ENCODE results near the gene PRIMPOL. TPM values are rescaled to one million over a fixed set of nuclear protein-coding genes. Genes with fewer than 3 reads are reported as not detected.
A peak's percentile ranks its signal among the peaks of the same experiment; 100 is the strongest.
"Not testable (repeated sequence)": the region's sequence is repeated elsewhere in the genome, so short reads cannot be mapped to it uniquely, and the experiment has no call there.

The PRIMPOL gene
- total RNA-seq, 1 experiment from 2014 or later: 29.5 TPM

DNA sequence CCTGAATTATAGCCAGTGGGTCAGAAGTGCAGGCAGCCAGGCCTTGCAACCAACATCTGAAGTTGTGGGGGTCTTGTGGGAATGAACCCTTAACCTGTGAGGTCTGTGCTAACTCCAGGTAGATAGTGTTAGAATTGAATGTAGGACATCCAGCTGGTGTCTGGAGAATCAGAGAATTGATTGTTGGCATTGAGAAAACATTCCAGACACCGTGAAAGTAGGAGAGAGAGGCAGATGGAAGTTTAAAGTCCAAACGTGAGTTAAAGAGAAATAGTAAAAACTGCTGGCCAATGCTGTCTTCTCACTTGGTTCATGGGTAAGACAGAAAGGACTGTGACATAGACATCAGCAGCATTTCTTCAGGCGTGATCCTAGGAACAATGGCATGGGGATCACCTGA, 28.0 kb upstream of the PRIMPOL start:
- H3K27me3 ChIP-seq (ENCODE audit: insufficient read depth, low read depth): no peaks in the 10 kb centered on the region
- H3F3A ChIP-seq (ENCODE audit: insufficient read depth, low read depth): no peaks in the 10 kb centered on the region
- H3K9me3 ChIP-seq (ENCODE audit: insufficient read depth, low read depth): no peaks in the 10 kb centered on the region
- POLR2A ChIA-PET (ENCODE audit: unreplicated experiment): no interaction called here
- no peak for DNase-seq
- CTCF ChIA-PET: no interaction called here
- H3K36me3 ChIP-seq (ENCODE audit: low read depth): no peaks in the 10 kb centered on the region
- peaks cover 7% of the 10 kb centered on the region; the same call in 1 of the 2 replicates for H3K4me1 ChIP-seq (replicated peaks; ENCODE audit: insufficient read depth)
- no peak overlapping the region for H2AFZ ChIP-seq
- H3K27ac ChIP-seq: no peak overlapping the region
- no peak overlapping the region for H3K4me2 ChIP-seq
- H3K4me3 ChIP-seq: no peak overlapping the region
- H4K20me1 ChIP-seq (ENCODE audit: insufficient read depth): no peaks in the 10 kb centered on the region
- BruUV-seq (replicated peaks): no TSS peak
- no peaks in the 10 kb centered on the region for H3K79me2 ChIP-seq (ENCODE audit: low read depth)
- no peaks in the 10 kb centered on the region for H3K9me2 ChIP-seq (ENCODE audit: insufficient read depth)
- intact Hi-C loops (cut with micrococcal nuclease; ENCODE audit: unreplicated experiment): no loop called here
- TF ChIP-seq, protein P1, sequence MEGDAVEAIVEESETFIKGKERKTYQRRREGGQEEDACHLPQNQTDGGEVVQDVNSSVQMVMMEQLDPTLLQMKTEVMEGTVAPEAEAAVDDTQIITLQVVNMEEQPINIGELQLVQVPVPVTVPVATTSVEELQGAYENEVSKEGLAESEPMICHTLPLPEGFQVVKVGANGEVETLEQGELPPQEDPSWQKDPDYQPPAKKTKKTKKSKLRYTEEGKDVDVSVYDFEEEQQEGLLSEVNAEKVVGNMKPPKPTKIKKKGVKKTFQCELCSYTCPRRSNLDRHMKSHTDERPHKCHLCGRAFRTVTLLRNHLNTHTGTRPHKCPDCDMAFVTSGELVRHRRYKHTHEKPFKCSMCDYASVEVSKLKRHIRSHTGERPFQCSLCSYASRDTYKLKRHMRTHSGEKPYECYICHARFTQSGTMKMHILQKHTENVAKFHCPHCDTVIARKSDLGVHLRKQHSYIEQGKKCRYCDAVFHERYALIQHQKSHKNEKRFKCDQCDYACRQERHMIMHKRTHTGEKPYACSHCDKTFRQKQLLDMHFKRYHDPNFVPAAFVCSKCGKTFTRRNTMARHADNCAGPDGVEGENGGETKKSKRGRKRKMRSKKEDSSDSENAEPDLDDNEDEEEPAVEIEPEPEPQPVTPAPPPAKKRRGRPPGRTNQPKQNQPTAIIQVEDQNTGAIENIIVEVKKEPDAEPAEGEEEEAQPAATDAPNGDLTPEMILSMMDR (conservative IDR thresholded peaks at IDR 0.05): no peak
- TF ChIP-seq EZH2 (IDR thresholded peaks at IDR 0.05; ENCODE audit: low read depth): no peak

DNA sequence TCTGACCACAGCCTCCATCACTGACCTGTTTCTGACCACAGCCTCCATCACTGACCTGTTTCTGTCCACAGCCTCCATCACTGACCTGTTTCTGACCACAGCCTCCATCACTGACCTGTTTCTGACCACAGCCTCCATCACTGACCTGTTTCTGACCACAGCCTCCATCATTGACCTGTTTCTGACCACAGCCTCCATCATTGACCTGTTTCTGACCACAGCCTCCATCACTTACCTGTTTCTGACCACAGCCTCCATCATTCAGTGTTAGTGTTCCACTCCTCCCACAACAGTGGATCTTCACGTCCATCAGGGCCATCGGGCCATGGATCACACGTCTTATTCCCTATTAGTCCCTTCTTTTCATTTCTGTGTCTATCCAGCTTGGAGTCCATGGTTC, 25.0 kb upstream of the PRIMPOL start:
- H3K27ac ChIP-seq; DNase-seq; BruUV-seq (replicated peaks); H2AFZ ChIP-seq; H3K27me3 ChIP-seq (ENCODE audit: insufficient read depth, low read depth); H3K36me3 ChIP-seq (ENCODE audit: low read depth); H3K9me3 ChIP-seq (ENCODE audit: insufficient read depth, low read depth); H3K4me2 ChIP-seq; H3K4me1 ChIP-seq (replicated peaks; ENCODE audit: insufficient read depth); POLR2A ChIA-PET (ENCODE audit: unreplicated experiment); H3K4me3 ChIP-seq; H3F3A ChIP-seq (ENCODE audit: insufficient read depth, low read depth); H3K9me2 ChIP-seq (ENCODE audit: insufficient read depth); H3K79me2 ChIP-seq (ENCODE audit: low read depth); intact Hi-C loops (cut with micrococcal nuclease; ENCODE audit: unreplicated experiment); H4K20me1 ChIP-seq (ENCODE audit: insufficient read depth); CTCF ChIA-PET: not testable (repeated sequence)

DNA sequence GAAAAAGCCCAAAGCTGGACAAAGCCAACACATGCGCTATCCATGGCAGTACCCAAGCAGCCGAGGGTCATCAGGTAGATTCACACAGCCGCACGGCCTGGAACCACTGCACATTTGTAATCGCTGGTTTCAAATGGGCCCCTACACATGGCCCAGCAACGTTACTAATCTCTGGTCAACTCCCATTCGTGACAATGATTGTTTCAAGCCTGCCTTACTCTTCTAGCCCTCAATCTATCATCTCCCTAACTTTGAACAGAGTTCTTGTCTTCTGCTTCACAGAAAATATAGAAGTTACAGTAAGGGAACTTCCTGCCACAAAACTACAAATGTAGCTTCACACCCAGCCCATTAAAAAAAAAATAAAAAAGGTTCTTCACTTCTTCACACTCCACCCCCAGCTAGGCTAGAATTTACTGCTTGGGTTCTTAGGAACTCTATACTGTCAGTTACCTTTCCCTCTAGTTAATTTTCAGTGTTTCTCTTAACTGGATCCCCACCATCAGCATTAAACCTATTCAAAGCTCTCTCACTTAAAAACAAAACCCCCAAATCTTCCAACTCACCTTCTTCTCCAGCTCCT, 24.5 kb upstream of the PRIMPOL start:
- no TSS peak for BruUV-seq (replicated peaks)
- no peaks in the 10 kb centered on the region for H3K36me3 ChIP-seq (ENCODE audit: low read depth)
- no peaks in the 10 kb centered on the region for H3K79me2 ChIP-seq (ENCODE audit: low read depth)
- POLR2A ChIA-PET (ENCODE audit: unreplicated experiment): no interaction called here
- H3K4me2 ChIP-seq: no peak overlapping the region
- no peak for TF ChIP-seq EZH2 (IDR thresholded peaks at IDR 0.05; ENCODE audit: low read depth)
- TF ChIP-seq, protein P1 (conservative IDR thresholded peaks at IDR 0.05): no peak
- no peak overlapping the region for H2AFZ ChIP-seq
- intact Hi-C loops (cut with micrococcal nuclease; ENCODE audit: unreplicated experiment): no loop called here
- H3K4me1 ChIP-seq (replicated peaks; ENCODE audit: insufficient read depth): peaks cover 9% of the 10 kb centered on the region; the same call in 1 of the 2 replicates
- H3K4me3 ChIP-seq: no peak overlapping the region
- H3F3A ChIP-seq (ENCODE audit: insufficient read depth, low read depth): no peaks in the 10 kb centered on the region
- H3K9me3 ChIP-seq (ENCODE audit: insufficient read depth, low read depth): no peaks in the 10 kb centered on the region
- H4K20me1 ChIP-seq (ENCODE audit: insufficient read depth): no peaks in the 10 kb centered on the region
- no peaks in the 10 kb centered on the region for H3K27me3 ChIP-seq (ENCODE audit: insufficient read depth, low read depth)
- no peak overlapping the region for H3K27ac ChIP-seq
- H3K9me2 ChIP-seq (ENCODE audit: insufficient read depth): no peaks in the 10 kb centered on the region
- CTCF ChIA-PET: no interaction called here
- no peak for DNase-seq

DNA sequence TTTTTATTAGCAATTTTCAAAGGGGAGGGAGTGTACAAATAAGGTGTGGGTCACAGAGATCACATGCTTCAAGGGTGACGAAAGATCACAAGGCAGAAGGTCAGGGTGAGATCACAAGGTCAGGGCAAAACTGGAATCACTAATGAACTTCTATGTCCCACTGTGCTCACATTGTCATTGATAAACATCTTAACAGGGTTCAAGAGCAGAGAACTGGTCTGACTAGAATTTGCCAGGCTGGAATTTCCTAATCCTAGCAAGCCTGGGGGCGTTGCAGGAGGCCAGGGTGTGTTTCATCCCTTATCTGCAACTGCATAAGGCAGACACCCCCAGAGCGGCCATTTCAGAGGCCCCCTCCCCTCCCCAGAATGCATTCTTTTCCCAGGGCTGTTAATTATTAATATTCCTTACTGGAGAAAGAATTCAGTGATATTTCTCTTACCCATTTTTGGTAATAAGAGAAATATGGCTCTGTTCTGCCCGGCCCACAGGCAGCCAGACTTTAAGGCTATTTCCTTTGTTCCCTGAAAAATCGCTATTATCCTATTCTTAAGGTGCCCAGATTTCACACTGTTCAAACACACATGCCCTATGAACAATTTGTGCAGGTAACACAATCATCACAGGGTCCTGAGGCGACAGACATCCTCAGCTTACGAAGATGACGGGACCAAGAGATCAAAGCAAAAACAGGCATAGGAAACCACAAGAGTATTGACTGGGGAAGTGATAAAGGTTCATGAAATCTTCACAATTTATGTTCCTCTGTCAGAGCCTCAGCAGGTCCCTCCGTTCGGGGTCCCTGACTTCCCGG, 23.5 kb upstream of the PRIMPOL start:
- H3K4me2 ChIP-seq; H3F3A ChIP-seq (ENCODE audit: insufficient read depth, low read depth); H3K4me1 ChIP-seq (replicated peaks; ENCODE audit: insufficient read depth); H3K27ac ChIP-seq; H3K9me2 ChIP-seq (ENCODE audit: insufficient read depth); H2AFZ ChIP-seq; H3K4me3 ChIP-seq; H3K27me3 ChIP-seq (ENCODE audit: insufficient read depth, low read depth); H3K36me3 ChIP-seq (ENCODE audit: low read depth); CTCF ChIA-PET; intact Hi-C loops (cut with micrococcal nuclease; ENCODE audit: unreplicated experiment); H3K9me3 ChIP-seq (ENCODE audit: insufficient read depth, low read depth); H3K79me2 ChIP-seq (ENCODE audit: low read depth); BruUV-seq (replicated peaks); POLR2A ChIA-PET (ENCODE audit: unreplicated experiment); H4K20me1 ChIP-seq (ENCODE audit: insufficient read depth): not testable (repeated sequence)
- peak in 1 of 2 experiments; percentile 9 for DNase-seq
